Suprapubic skin (tissue), 4 donors: ENCODE data around the gene POLG.

Experiments used
- POLR2A ChIP-seq, 2 donors: fragments of 450-650 bp; IDR thresholded peaks; one replicate each; pipeline ENCODE4 v1.6.1; 2017; ENCODE audit warnings: antibody characterized with exemption in 2 of 2, mild to moderate bottlenecking in 2 of 2, moderate library complexity in 2 of 2
- POLR2AphosphoS5 ChIP-seq, 3 donors: sonication (generic); formaldehyde crosslinking; IDR thresholded peaks; one replicate each; pipeline ENCODE4 v1.6.1; 2017; ENCODE audit warnings: antibody characterized with exemption in 3 of 3
- TF ChIP-seq, protein P1 (sequence below), 2 donors: fragments of 200-600 bp in 1 of 2; fragments of 450-650 bp in 1 of 2; sonication (generic) in 1 of 2; IDR thresholded peaks; one replicate each; pipeline ENCODE4 v1.5.1; 2016 to 2019; ENCODE audit warnings: antibody characterized with exemption in 2 of 2, mild to moderate bottlenecking in 1 of 2, moderate library complexity in 1 of 2

DNA sequence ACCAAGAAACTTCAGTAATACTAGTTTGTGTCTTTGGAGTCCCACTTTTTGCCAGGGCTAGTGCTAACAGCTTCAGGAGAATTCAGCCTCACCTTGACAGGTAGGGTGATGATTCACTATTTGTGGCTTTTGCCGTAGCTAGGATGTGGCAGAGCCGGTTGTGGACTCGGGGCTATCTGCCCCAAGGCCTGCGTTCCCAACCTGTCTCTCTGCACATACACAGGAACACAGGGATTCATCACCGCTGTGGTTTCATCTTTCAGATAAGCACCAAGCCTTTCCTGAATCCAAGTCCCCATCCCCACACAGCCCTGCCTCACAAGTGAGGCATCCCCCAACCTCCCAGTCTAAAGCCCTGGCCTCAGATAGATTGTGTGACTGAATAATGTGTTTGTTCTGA is 45.2 kb upstream of the POLG start:
- TF ChIP-seq, protein P1, sequence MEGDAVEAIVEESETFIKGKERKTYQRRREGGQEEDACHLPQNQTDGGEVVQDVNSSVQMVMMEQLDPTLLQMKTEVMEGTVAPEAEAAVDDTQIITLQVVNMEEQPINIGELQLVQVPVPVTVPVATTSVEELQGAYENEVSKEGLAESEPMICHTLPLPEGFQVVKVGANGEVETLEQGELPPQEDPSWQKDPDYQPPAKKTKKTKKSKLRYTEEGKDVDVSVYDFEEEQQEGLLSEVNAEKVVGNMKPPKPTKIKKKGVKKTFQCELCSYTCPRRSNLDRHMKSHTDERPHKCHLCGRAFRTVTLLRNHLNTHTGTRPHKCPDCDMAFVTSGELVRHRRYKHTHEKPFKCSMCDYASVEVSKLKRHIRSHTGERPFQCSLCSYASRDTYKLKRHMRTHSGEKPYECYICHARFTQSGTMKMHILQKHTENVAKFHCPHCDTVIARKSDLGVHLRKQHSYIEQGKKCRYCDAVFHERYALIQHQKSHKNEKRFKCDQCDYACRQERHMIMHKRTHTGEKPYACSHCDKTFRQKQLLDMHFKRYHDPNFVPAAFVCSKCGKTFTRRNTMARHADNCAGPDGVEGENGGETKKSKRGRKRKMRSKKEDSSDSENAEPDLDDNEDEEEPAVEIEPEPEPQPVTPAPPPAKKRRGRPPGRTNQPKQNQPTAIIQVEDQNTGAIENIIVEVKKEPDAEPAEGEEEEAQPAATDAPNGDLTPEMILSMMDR (IDR thresholded peaks at IDR 0.05) = no peak
- TF ChIP-seq POLR2AphosphoS5 (IDR thresholded peaks at IDR 0.05) = no peak
- no peak for TF ChIP-seq POLR2A (IDR thresholded peaks at IDR 0.05)
